Measurements from ENCODE around the gene CHIT1.

DNA sequence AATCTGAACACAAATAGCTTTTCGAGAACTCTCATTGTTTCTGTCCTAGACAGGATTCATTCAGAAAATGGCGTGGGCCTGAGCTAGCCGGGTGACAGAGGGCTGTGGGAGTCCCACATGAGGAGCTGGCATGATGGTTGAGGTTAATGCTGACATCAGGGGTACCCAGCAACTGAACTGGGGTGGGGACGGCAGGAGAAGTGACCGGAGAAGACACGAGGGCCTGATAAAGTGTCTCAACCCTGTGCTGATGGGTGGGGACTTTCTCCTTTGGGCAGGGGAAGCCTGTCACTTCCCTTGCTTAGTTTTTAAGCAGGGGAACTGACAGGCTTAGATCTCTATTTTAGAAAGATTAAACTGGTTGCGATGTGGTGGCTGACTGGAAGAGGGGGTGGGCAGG lies 14.6 kb downstream of the CHIT1 start:
- no peak for TF ChIP-seq CTCF (IDR thresholded peaks at IDR 0.05; ENCODE audit: control extremely low read depth in 1 of 3, insufficient read depth in 1 of 3, low read depth in 1 of 3, low read length in 3 of 3)
- no peak for TF ChIP-seq USF2 (IDR thresholded peaks at IDR 0.05; ENCODE audit: low read length)
- TF ChIP-seq RBBP5 (IDR thresholded peaks at IDR 0.05; ENCODE audit: borderline replicate concordance, low read depth, low read length), result no peak
- TF ChIP-seq TEAD4 (IDR thresholded peaks at IDR 0.05; ENCODE audit: low read depth, low read length), result no peak
- TF ChIP-seq JUN (IDR thresholded peaks at IDR 0.05; ENCODE audit: low read depth, low read length), result no peak
- no peak for TF ChIP-seq MAX (IDR thresholded peaks at IDR 0.05)
- no peak for TF ChIP-seq EZH2 (IDR thresholded peaks at IDR 0.05; ENCODE audit: low read depth, low read length, severe bottlenecking)
- no peak for TF ChIP-seq RAD21 (IDR thresholded peaks at IDR 0.05 in 1 of 2, conservative IDR thresholded peaks at IDR 0.05 in 1 of 2; ENCODE audit: low read depth in 2 of 2, low read length in 2 of 2)

Data from H1 (cell line).